GM12801 (cell line): ENCODE measurements around the gene QRFPR.

ENCODE experiments used
- TF ChIP-seq, protein P1 (sequence below): IDR thresholded peaks from one replicate; pipeline ENCODE4 v1.5.1; 2011; ENCODE audit warnings: control low read depth; ENCODE audit not compliant: insufficient read length; ENCODE audit errors: extremely low read depth

The QRFPR gene

DNA sequence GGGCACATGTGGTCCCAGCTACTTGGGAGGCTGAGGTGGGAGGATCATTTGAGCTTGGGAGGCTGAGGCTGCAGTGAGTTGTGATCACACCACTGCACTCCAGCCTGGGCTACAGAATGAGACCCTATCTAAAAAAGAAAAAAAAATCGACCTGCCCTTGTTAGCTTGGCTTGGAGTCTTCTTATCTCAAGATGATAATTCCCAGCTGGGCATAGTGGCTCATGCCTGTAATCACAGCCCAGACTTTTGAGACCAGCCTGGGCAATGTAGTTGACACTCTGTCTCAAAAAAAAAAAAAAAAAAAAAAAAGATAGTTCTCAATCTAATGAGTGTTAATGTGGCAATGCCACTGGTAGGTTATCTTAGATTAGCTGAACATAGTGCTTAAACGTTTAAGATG, 41.0 kb downstream of the QRFPR start:
- TF ChIP-seq, protein P1, sequence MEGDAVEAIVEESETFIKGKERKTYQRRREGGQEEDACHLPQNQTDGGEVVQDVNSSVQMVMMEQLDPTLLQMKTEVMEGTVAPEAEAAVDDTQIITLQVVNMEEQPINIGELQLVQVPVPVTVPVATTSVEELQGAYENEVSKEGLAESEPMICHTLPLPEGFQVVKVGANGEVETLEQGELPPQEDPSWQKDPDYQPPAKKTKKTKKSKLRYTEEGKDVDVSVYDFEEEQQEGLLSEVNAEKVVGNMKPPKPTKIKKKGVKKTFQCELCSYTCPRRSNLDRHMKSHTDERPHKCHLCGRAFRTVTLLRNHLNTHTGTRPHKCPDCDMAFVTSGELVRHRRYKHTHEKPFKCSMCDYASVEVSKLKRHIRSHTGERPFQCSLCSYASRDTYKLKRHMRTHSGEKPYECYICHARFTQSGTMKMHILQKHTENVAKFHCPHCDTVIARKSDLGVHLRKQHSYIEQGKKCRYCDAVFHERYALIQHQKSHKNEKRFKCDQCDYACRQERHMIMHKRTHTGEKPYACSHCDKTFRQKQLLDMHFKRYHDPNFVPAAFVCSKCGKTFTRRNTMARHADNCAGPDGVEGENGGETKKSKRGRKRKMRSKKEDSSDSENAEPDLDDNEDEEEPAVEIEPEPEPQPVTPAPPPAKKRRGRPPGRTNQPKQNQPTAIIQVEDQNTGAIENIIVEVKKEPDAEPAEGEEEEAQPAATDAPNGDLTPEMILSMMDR: no peak

DNA sequence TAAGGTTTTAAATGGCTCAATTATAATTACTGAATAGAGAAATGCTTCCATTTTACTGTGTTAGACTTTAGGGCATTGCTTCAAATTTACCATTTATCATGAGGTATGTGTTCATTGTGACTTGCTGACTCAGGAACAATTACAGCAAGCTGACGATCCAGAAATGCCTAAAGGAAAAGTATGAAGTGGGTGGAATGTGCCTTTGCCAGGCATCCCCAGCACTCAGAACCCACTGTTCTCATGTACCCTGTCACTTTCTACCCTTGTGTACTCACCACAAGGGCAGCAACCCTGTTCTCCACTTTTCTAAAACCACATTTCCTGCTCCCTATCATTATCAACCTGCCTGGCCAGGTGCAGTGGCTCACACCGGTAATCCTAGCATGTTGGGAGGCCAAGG, 41.5 kb downstream of the QRFPR start:
- TF ChIP-seq, protein P1: no peak

DNA sequence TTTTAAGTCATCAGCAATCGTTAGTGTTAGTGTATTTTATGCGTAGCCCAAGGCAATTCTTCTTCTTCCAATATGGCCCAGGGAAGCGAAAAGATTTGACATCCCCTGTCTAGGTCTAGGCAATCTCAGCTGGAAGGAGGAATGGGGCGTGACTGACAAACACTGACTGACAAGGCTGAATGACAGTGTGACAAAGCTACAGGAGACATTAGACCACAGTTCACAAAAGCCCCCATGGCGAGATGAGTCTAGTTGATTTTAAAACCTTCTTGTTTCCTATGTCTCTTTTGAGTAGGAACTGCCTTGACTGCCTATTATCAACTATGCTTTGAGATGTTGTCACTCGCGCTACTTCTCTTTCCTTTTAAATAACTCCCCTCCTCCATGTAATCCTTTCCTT, 42.3 kb downstream of the QRFPR start:
- TF ChIP-seq, protein P1: no peak

DNA sequence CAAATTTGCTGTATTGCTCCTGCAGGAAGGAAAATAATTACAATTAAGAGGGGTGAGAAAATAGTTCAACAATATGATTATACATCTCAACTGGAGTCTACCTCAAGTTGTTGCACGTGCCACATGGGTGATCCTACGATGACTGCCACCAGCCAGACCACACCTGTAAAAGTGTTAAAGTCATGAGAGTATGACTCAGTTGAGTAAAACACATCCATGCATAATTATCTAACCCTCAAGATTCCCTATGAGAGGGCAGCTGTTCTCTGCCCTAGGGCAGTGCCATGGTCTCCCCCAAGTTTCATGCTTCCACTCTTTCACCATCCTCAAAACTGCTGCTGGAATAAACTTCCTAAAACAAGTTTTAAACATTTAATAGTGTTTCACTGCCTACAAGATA, 44.1 kb downstream of the QRFPR start:
- TF ChIP-seq, protein P1: no peak

DNA sequence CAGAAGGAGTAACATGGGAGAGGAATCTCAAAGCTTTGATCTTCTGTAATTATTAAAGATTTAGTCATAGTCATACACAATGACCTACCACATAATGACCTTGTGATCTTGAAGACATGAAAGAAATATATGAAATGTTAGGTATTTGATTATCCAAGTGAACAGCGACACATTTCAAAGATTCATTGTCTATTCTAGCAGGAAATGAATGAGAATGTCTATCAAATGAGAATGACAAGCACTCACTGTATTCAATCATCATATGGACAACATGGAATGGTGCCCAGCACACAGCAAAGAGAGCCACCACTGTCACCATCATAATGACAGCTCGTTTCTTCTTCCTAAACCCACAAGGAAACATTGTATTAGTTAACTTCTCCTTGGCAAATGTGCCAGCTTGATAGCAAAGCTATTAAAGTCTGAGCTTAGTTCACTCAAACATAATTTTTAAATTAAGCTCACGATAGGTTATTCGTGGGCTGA, 50.6 kb downstream of the QRFPR start:
- TF ChIP-seq, protein P1: no peak

DNA sequence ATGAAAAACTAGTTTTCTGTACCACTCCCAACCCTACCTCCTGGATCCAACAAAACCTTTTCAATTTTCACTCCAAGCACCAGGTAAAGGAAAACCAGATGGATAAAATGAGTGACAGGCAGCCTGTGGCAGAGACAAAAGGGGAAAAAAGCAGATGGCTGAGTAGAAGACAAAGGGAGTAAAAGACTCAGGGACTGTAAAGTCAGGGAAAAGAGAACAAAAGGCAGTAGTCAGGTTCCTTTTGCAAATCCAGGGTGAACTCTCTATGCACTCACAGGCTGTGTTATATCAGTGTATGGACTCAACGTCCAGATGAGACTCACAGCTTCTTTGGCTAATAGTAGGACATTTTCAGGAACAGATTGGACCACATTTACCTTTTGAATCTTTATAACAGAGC, 54.2 kb downstream of the QRFPR start:
- TF ChIP-seq, protein P1: no peak

DNA sequence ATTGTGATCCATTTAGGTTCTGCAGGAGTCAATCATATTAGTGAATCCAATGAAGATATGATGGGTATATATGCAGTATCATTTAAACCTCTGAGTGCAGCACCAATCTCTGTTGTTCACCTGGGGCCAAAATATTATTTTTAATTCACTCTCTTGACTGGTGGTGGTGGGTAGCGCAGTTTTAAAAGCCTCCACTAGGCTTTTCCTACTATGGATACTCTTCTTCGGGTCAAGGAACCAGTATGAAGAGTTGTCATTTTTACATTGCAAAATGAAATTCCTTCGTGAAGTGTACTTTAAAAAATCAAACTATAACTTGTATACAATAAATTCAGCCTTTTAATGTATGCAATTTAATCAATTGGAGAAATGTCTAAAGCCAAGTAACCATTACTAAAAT, 56.5 kb downstream of the QRFPR start:
- TF ChIP-seq, protein P1: no peak

DNA sequence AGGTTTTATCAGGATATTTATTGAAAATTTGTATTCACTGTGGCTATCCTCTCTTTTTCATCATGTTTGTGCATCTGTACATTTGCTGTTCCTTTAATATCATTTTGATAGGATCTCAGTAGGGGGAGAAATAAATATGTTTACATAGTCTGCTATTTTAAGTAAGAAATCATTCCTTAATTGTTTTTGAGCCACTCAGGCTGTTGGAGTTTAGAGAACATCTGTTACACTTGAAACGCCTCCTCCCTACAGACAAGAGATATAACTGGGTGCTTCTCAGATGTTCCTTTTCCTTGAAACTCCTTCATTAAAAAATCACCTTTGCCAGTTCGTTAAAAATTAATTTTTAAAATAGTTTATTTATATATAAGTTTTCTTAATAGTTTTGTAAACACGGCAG, 59.4 kb downstream of the QRFPR start:
- TF ChIP-seq, protein P1: no peak
